GM18519 (cell line): Measurements from ENCODE around the gene ARL8A.
"Not testable (repeated sequence)": the region's sequence is repeated elsewhere in the genome, so short reads cannot be mapped to it uniquely, and the experiment has no call there.

Source experiments
- ATAC-seq: cut with Tn5 transposase; IDR thresholded peaks from one replicate; pipeline ENCODE4 v1.9.1; 2021; ENCODE audit warnings: mild to moderate bottlenecking, moderate library complexity; ENCODE audit not compliant: unreplicated experiment, low FRiP score

The ARL8A gene

DNA sequence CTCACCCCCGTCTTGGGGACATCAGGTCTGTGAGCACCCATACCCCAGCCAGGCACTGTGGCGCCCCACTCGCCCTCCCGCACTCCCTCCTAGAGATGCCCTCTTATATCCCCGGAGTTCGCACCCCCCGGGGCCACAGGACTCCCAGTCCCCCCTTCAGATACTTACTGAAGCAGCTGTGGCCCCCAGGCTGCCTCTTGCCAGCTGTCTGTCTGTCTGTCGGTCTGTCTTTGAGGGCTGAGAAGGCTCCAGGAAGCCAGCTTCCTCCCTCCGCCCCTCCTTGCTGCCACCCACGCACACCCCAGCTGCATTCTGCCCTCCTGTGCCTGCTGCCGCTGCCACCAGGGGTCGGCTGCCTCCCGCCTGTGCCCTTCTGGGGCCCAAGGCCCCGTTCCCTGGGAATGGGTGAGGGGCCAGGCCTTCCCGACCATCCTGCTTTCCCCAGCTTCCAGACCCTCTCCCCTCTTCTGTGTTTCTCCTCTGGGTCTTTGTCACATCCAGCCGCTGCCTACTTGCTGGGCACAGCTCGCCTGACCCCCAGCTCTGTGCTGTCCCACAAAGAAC, 15.9 kb upstream of the ARL8A start, which contains the start of gene PTPN7:
TSS of gene PTPN7 (minus strand) at position 226 of the 564 bp plus-strand sequence. CDS start 1,200 bp downstream, outside the sequence.
- ATAC-seq: no peak

DNA sequence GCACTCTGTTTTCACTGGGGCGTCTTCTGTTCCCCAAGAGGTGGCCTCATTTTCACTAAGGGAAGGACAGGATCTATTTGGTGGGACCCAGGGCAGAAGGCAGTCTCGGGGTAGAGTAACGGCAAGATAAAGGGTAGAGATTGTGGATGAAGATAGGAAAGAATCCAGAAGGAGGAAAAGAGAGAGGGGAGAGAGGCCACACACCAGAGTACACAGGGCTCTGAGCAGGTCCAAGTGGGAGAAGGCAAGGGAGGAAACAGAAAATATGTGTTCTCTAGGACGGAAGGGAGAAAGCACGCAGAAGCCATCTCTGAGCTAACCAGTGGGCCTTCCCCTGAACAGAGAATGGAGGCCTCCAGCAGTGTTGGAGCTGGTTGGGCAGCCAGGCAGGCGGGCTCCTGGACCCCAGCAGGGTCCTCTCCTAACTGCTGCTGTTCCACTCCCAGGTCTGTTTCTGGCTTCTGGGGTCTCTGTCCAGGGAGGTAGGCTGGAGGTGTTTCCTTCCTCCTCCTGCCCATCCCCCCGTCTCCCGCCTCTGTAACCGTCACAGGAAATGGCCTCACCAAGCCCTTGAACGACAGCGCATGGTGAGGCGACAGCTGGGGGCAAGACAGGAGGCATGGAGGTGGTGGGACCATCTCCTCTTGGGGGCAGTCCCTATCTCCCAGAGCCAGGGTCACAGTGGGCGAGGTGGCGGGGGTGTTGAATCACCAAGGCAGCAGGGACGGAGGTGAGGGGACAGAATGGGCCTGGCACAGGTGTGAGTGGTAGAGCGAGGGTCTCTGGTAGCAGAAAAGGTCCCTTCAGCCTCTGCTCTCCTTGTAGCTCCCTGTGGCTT, 15.2 kb upstream of the ARL8A start:
- ATAC-seq: no peak

DNA sequence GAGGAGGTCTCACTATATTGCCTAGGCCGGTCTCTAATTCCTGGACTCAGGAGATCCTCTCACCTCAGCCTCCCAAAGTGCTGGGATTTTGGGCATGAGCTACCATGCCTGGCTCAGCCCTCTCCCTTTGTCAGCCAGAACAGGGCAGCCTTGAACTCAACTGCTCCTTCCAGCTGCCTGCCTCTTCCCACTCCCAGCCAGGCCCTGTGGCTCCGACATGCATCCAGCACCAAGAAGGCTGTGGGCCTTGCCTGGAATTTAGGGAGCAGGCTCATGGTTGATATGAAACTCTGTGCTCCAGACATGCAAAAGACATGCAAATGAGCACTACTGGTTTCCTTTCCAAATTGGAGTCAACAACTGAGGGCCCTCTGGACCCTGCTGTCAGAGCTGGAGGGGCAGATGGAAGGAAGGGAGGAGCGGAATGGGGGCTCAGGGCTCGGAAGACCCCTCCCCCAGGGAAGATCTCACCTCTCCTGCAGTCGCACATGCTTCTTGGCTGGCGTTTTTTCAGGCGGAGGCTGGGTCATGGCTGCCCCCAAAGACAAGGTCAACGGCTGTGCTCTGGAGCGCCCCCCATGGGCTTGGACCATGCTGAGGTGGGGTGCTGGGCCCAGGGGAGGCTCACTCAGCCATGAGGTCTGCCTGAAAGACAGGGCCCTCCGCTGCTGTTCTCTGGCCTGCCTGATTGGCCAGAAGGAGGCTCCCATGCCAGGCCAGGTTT, 14.4 kb upstream of the ARL8A start:
- no peak for ATAC-seq

DNA sequence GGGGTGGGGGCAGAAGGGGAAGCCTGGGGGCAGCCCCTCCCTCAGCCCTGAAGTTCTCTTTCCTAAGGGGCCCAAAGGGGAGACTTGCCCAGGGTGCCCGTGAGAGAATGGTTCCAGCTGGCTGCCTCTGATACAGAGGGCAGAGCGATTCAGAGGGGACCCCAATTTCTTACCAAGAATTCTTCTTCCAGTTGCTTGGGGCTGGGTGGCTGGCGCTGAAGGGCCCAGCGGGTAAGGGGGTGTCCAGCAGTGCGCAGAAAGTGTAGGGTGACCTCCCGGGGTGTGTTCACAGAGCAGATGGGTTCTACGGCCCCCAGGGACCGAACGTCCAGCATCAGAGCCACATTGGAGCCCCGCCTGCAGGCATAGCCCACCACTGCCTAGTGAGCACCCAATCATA, 13.4 kb upstream of the ARL8A start:
- ATAC-seq: no peak

DNA sequence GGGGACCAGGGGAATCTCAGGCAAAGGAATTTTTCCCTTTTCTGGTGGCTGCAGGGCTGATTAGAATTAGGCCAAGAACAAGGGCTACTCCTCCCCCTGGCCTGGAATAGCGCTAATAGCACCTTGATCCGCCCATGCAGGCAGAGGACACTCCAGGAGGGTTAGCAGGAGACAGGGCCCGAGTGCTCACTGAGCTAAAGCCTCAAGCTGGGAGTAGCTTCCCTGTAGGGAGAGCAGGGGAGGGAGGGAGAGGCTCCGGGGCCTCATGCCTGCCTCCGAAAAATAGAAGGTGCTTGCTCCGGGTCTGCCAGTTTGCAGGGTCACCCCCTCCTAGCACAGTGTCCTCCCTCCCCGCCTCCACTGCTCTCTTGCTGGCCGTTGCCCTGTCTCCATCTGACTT, 12.1 kb upstream of the ARL8A start:
- ATAC-seq: no peak

DNA sequence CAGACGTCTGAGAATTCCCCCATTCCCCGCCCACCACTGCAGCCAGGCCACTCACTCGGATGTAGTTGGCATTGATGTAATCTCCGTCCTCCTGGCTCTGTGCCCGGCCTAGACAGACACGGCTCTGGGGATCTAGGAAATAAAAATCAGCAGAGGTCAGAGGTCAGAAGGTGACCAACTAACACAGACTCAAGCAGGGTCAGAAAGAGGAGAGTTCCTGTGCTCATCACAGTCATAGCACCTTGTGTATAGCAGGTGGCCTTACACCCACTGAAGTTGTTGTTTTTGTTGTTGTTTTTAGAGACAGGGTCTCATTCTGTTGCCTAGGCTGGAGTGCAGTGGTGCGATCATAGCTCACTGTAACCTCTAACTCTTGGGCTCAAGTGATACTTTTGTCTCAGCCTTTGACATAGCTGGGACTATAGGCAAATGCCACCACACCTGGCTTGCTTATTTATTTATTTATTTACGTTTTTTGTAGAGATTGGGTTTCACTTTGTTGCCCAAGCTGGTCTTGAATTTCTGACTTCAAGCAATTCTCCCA, 11.0 kb upstream of the ARL8A start:
- no peak for ATAC-seq

DNA sequence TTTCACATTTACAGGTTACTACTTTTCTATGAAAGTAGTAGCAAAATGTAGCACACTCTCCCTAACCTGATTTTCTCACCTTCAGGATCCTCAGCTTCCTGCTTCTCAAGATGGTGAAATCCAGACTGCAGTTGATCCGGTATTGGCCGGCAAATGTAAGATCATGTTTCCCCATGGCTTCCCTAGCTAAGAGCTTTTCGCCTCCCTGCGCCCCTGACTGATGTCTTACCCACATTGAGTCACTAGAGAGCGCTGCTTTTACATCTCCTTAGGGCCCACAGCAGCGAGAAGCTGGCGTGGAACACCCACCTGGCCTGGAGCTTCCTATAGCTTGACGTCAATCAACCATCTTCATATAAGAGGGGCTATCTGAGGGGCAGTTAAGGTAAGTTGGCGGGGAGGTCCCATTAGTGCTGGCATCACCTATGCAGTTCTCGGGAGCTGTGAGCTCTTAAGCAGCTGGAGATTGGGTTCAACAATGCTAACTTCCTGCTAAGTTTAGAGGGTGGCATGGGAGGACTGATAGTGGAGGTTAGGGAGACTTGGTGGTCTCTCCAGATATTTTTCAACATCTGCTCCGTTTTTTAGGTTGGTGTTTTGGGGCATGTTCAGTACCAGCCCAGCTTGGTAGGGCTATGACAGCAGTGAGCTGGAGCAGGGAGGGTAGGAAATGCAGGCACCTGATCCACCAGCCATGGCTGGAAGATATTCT, 10.4 kb upstream of the ARL8A start:
- no peak for ATAC-seq

DNA sequence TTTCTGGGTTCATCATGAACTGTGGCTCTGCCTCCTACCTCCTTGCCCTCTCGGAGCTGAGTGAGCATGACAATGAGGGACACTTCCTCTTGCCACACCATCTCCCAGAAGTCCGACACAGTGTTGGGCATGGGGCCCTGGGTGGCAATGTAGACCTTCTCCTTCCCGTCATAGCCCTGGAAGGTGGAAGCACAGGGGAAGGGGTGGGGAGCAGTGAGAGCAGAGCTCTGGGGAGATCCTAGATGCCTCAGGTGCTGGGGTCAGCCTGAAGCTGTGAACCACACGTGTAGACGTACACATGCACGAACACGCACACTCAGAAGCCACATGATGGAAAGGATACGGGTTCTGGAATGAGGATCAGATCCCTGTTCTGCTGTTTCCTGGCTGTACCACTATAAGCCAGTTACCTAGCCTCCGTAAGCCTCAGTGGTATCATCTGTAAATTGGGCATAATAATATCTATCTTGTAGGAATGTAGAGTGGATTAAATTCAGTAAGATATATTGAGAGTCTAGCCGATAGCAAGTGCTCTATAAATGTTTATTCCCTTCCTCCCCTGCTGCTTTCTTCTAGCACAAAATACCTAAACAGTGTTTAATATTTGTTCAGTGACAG, 9.7 kb upstream of the ARL8A start:
- ATAC-seq: no peak

DNA sequence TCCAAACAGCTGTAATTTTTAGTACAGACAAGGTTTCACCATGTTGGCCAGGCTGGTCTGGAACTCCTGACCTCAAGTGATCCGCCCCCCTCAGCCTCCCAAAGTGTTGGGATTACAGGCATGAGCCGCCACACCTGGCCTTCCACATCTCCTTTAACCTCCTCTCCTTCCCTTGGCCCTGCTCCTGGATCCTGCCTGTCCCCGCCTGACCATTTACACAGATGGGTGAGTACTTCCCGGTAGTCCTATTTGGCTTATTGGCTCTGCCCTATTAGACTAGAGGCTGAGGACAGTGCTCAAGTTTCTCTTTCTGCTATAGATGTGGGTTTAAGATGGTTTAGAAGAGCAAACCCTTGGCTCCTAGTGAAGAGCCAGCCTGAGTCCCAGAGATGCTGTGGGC, 8.7 kb upstream of the ARL8A start:
- ATAC-seq: no peak

DNA sequence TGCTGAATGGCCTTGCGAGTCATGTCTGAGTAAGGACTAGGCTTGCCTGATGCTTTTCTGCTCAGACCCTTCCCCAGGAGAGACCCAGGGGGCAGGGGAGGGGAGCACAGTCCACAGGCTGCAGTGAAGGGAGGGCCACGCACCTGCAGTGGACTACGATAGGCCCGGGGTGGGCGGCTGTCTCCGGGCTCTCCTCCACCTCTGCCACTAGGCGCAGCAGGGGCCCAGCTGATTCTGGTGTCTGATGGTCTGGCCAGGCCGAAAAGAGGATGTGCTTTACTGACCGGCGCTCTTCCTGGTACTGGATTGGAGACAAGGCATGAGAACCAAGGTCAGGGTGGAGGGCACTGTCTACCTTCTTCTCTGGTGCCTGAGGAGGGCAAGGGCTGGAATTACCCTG, 7.9 kb upstream of the ARL8A start:
- ATAC-seq: no peak

DNA sequence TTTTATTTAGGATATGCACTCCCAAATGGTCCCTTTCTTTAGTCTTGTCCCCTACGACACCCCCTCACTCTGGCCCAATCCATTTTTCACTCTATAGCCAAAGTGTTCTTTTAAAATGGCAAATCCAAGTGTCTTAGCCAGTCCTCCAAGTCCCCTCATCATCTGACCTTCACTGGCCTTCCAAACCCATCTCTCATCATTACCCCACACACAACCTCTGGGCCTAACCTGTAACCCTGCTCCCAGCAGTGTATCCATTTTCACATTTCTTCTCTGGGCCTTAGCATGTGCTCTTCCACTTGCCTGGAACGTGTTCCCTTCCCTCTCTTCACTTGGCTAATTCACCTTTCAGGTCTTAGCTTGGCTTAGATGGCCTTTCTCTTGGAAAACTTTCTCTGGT, 6.5 kb upstream of the ARL8A start:
- ATAC-seq: no peak

DNA sequence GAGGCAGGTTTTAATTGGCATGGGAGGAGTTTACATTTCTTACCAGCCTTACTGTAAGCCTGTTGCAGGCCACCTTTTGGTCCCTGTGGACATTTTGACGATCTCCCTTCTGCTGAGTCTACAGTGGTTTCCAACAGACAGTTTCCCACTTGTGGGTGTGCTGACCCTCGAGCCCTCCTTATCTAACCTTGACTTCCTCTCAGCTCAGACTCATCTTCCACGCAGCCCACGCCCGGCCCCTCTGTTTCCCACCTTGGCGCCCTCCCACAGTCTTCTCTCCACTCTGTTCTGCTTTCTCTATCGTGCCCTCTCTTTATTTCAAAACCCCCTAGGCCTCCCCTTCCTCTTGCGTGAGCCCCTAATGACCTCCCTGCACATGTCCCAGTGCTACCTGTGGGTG, 6.1 kb upstream of the ARL8A start:
- ATAC-seq: no peak

DNA sequence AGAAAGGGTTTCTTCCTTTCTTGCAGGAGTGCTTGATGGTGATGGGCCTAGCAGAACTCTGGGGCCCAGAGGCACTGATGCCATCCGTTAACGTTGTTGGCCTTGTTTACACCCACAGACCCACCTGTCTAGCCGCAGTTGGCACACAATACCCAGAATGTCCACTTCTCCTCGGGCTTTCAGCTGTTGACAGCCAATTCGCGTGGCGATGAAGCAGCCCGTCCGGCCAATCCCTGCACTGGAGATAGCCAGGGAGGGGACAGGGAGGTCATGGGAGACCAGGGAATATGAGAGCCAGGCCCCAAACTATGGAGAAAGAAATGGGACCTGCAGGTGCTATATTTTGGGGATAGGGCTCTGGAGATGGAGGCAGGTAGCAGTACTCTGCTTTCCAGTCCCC, 5.7 kb upstream of the ARL8A start:
- ATAC-seq: no peak

DNA sequence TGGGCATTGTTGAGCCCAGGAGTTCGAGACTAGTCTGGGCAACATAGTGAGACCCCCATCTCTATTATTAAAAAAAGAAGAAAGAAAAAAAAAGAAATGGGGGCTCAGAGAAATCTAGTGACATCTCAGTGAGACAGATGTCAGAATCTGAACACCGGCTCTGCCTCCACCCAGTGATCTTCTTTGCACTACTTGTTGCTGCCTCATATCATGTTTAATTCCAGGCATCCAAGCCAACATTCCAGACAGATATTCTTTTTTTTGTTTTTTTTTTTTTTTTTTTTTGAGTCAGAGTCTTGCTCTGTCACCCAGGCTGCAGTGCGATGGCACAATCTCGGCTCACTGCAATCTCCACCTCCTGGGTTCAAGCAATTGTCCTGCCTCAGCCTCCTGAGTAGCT, 5.0 kb upstream of the ARL8A start:
- no peak for ATAC-seq

DNA sequence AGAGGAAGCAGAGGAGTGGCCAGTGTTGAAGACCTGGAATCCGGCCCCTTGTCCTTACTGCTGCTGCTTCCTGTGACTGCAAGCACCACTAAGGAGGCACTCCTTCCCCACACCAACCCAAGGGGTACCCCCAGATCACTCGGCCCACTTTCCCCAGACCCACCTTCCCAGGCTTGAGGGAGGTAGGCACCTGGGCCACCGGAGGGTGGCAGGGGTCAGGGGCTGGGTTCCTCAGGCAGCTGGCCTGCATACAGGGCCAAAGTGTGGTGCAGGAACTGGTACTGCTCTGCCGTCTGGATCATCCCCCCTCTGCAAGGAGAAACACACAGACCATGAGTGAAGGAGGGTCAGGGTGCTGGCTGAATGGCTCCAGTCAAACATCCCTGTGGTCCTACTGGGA, 3.9 kb upstream of the ARL8A start:
- ATAC-seq: no peak

DNA sequence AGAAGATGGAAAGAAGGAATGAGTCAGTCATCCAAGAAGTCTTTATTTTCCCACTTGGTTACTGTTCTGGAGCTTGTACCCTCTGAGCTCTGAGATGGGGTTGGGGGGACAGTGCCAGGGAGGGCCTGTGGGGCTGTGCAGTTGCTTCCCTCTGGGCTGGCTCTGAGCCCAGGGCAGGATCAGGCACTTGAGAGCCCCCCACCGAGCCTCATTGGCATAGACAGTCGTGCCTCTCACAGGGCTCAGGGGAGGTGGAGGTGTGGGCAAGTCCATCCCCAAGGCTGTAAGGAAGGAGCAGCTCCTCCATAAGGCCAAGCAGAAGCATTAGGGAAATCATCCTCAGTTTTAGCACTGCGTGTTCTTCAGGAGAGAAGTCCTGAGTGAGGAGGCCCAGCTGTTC, 2.5 kb upstream of the ARL8A start:
- no peak for ATAC-seq

DNA sequence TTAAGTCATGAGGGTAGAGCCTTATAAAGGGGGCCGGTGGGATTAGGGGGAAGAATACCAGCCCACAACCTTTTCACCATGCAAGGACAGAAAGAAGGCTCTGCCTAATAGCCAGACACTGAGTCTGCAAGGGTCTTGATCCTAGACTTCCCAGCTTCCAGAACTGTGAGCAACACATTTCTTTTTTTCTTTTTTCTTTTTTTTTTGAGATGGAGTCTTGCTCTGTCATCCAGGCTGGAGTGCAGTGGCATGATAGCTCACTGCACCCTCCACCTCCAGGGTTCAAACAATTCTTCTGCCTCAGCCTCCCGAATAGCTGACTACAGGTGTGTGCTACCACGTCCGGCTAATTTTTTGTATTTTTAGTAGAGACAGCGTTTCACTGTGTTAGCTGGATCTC, 1.7 kb upstream of the ARL8A start:
- no peak for ATAC-seq

DNA sequence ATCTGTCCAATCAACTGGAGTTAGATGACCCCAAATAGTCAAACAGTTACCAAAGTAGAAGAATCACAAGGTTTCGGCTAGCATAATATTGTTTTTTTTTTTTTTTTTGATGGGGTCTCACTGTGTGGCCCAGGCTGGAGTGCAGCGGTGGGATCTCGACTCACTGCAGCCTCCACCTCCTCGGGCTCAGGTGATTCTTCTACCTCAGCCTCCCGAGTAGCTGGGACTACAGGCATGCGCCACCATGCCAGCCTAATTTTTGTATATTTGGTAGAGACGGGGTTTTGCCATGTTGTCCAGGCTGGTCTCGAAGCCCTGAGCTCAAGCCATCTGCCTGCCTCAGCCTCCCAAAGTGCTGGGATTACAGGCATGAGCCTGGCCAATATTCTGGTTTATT, 1.2 kb upstream of the ARL8A start:
- ATAC-seq: not testable (repeated sequence)

DNA sequence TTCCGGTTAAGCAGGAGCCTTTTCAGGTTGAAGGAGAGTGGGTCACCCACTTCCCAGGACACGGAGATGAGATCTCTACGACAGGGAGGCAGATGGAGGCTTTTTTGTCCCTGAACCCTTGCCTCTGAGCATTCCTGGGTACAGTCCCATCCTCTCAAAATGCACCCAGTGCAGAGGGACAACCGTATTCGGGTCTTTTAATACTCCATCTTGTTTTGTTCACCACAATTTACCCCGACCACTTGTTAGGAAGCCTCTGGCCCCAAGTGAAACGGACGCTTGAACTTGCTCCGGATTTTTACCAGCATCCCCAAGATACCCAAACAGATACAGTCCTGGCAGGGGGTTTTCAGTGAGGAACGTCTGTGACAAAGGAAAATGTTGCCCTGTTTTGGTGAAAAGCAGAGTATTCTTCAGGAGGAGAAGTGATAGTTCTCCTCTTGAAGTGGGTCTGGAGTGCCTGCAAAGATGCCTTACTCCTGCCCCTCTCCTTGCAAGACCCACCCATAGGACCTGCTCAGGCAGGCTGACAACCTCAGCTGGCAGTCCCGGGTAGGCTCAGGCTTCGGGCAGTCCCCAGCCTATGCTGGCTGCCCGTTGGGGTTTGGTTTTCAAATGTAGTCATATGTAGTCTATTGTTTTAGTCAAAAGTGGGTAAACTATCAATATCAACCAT, 669 bp upstream of the ARL8A start:
- ATAC-seq: no peak
